GM12878 (cell line): Measurements from ENCODE around the gene REEP3. TPM values are rescaled to one million over a fixed set of nuclear protein-coding genes. Genes with fewer than 3 reads are reported as not detected.

Experiments used
- ATAC-seq: fragments of 200-7000 bp; cut with Tn5 transposase; 3 replicates; pipeline ENCODE4 v1.9.1; 2020; ENCODE audit warnings: mild to moderate bottlenecking, moderate library complexity
- BruUV-seq: library from RNA; stranded (reverse); fragments of 400-500 nt; replicated peaks from 2 replicates; lab custom pipeline; 2021; lab: Mats Ljungman, UMichigan
- CTCF ChIA-PET: fragments of 300-600 bp; sonication (Branson Sonifier 250); formaldehyde crosslinking; extraction: SDS; loops from one replicate; lab custom pipeline; 2021; ENCODE audit warnings: inconsistent platforms; lab: Yijun Ruan, JAX
- POLR2A ChIA-PET: fragments of 350-600 bp; formaldehyde crosslinking; extraction: SDS; loops from one replicate; lab custom pipeline; 2021; ENCODE audit warnings: inconsistent platforms; lab: Charles Lee
- RAD21 ChIA-PET: fragments of 300-600 bp; sonication (Branson Sonifier 250); formaldehyde crosslinking; loops from one replicate; lab custom pipeline; 2023; ENCODE audit warnings: antibody characterized with exemption; ENCODE audit not compliant: unreplicated experiment; lab: Charles Lee
- SMC1A ChIA-PET: fragments of 300-600 bp; sonication (Branson Sonifier 250); formaldehyde crosslinking; loops from one replicate; lab custom pipeline; 2023; ENCODE audit not compliant: unreplicated experiment, uncharacterized antibody; lab: Charles Lee
- DNase-seq: peaks from one replicate; pipeline ENCODE4 v3.0.0-alpha.2; 2011; ENCODE audit warnings: low read depth, low spot score
- FAIRE-seq: peaks from 3 replicates; lab custom pipeline; 2011; peaks lifted over from hg19 to GRCh38; lab: Jason Lieb, UNC
- H2AFZ ChIP-seq: 2 replicates; pipeline ENCODE4 v1.6.0; 2011; ENCODE audit warnings: low read depth, low read length, control low read depth; ENCODE audit not compliant: control insufficient read depth
- H3K27ac ChIP-seq: 2 replicates; pipeline ENCODE4 v1.5.1; 2011; ENCODE audit warnings: control low read depth; ENCODE audit not compliant: control insufficient read depth, insufficient read depth
- H3K27me3 ChIP-seq, 2 experiments: replicated peaks in 1 of 2; 2 replicates each; pipeline versions ENCODE4 v1.6.0 to v1.6.1; 2011; ENCODE audit warnings: low read length in 1 of 2; ENCODE audit not compliant: control insufficient read depth in 2 of 2, insufficient read depth in 2 of 2
- H3K36me3 ChIP-seq, 2 experiments: 2 replicates each; pipeline ENCODE4 v1.5.1; 2011; ENCODE audit warnings: low read length in 1 of 2; ENCODE audit not compliant: control insufficient read depth in 2 of 2, insufficient read depth in 2 of 2
- H3K4me1 ChIP-seq: 2 replicates; pipeline ENCODE4 v1.6.1; 2011; ENCODE audit warnings: mild to moderate bottlenecking, low read length, moderate library complexity, mixed read lengths; ENCODE audit not compliant: control insufficient read depth, insufficient read depth
- H3K4me2 ChIP-seq: 2 replicates; pipeline ENCODE4 v1.6.0; 2011; ENCODE audit warnings: control low read depth; ENCODE audit not compliant: control insufficient read depth, insufficient read depth
- H3K4me3 ChIP-seq: fragments of 200-600 bp; sonication (generic); 2 replicates; pipeline ENCODE4 v1.5.1; 2016
- H3K79me2 ChIP-seq: 2 replicates; pipeline ENCODE4 v1.6.0; 2011; ENCODE audit warnings: low read length; ENCODE audit not compliant: control insufficient read depth, insufficient read depth
- H3K9ac ChIP-seq: 2 replicates; pipeline ENCODE4 v1.8.0; 2011; ENCODE audit warnings: low read length, control low read depth, mixed read lengths; ENCODE audit not compliant: control insufficient read depth, insufficient read depth
- H3K9me3 ChIP-seq: replicated peaks from 3 replicates; pipeline ENCODE4 v1.5.1; 2011; ENCODE audit warnings: mild to moderate bottlenecking, low read length; ENCODE audit not compliant: control insufficient read depth, insufficient read depth
- H4K20me1 ChIP-seq: 2 replicates; pipeline ENCODE4 v1.6.0; 2011; ENCODE audit not compliant: control insufficient read depth, insufficient read depth
- BCL11A ChIP-seq: IDR thresholded peaks from 2 replicates; pipeline ENCODE4 v1.6.1; 2011; ENCODE audit warnings: low read depth, low read length
- BHLHE40 ChIP-seq, 2 experiments: fragments of 450-650 bp in 1 of 2; IDR thresholded peaks; 2 replicates each; pipeline ENCODE4 v1.6.1; 2011 to 2017; ENCODE audit warnings: low read depth in 2 of 2, borderline replicate concordance in 1 of 2, improper control_type of control experiment in 1 of 2, low read length in 1 of 2, mild to moderate bottlenecking in 1 of 2
- FOXM1 ChIP-seq: IDR thresholded peaks from 2 replicates; pipeline ENCODE4 v1.6.1; 2012; ENCODE audit warnings: low read depth, mild to moderate bottlenecking, inconsistent platforms, low read length, moderate library complexity
- GATAD2B ChIP-seq: fragments of 450-650 bp; conservative IDR thresholded peaks from 2 replicates; pipeline ENCODE4 v1.6.1; 2017; ENCODE audit warnings: low read depth, mild to moderate bottlenecking, moderate library complexity
- HDAC2 ChIP-seq: fragments of 200-600 bp; sonication (generic); IDR thresholded peaks from 2 replicates; pipeline ENCODE4 v1.6.1; 2017
- MEF2A ChIP-seq: IDR thresholded peaks from 2 replicates; pipeline ENCODE4 v1.6.1; 2011; ENCODE audit warnings: low read depth, mild to moderate bottlenecking, low read length, moderate library complexity; ENCODE audit not compliant: insufficient read depth
- NKRF ChIP-seq: fragments of 450-650 bp; conservative IDR thresholded peaks from 2 replicates; pipeline ENCODE4 v1.6.1; 2017; ENCODE audit warnings: mild to moderate bottlenecking, moderate library complexity
- NR2C2 ChIP-seq: IDR thresholded peaks from 2 replicates; pipeline ENCODE4 v1.6.1; 2011; ENCODE audit warnings: borderline replicate concordance, low read depth; ENCODE audit not compliant: control insufficient read depth, insufficient read length
- RBBP5 ChIP-seq: fragments of 200-600 bp; sonication (generic); conservative IDR thresholded peaks from 2 replicates; pipeline ENCODE4 v1.6.1; 2016
- SIN3A ChIP-seq: IDR thresholded peaks from 2 replicates; pipeline ENCODE4 v1.6.1; 2012; ENCODE audit warnings: low read depth, low read length, improper control_type of control experiment
- TARDBP ChIP-seq: IDR thresholded peaks from 2 replicates; pipeline ENCODE4 v1.6.1; 2016; ENCODE audit warnings: borderline replicate concordance
- TCF7 ChIP-seq: IDR thresholded peaks from 2 replicates; pipeline ENCODE4 v1.6.1; 2014; ENCODE audit warnings: antibody characterized with exemption, borderline replicate concordance
- ZSCAN29 ChIP-seq: fragments of 450-650 bp; IDR thresholded peaks from 2 replicates; pipeline ENCODE4 v1.6.1; 2017; ENCODE audit warnings: mild to moderate bottlenecking, moderate library complexity
- WGBS: methylation state at CpG from one replicate; pipeline ENCODE4 v1.1.6; 2016; ENCODE audit warnings: low lambda C conversion rate; ENCODE audit not compliant: insufficient replicate concordance, insufficient coverage; ENCODE audit errors: missing lambda C conversion rate; 5-methylcytosine and 5-hydroxymethylcytosine counted together
- in situ Hi-C: fragments of 300-500 bp; cut with MboI; formaldehyde crosslinking; loops from 9 replicates; pipeline ENCODE4 v1.14.3; 2018; ENCODE audit warnings: mixed read lengths
- intact Hi-C: fragments of 100-400 bp; cut with micrococcal nuclease; formaldehyde crosslinking; loops from one replicate; pipeline ENCODE4 v1.14.2; 2022; ENCODE audit not compliant: unreplicated experiment
- polyA plus RNA-seq, 11 experiments: library from polyadenylated mRNA; depleted of rRNA in 4 of 11; unstranded in 6 of 11; stranded (reverse) in 5 of 11; fragments of >200 nt; fragmentation: Nextera tagmentation in 4 of 11; fragmentation: Illumina TruSeq in 1 of 11; extraction: Ambion mirVana in 4 of 11; extraction: Trizol in 1 of 11; gene quantifications; 1 replicate in 1 of 11; 2 replicates in 10 of 11; pipeline versions ENCODE4 v1.2.1 to v1.2.3, GENCODE V29; 2011 to 2016; ENCODE audit warnings: inconsistent platforms in 2 of 11, missing spikeins in 2 of 11, low read depth in 1 of 11
- total RNA-seq, 4 experiments: library from RNA; depleted of rRNA in 3 of 4; stranded (reverse); fragments of >200 nt in 3 of 4; fragmentation: Illumina TruSeq in 1 of 4; extraction: Trizol in 1 of 4; gene quantifications; 2 replicates each; pipeline versions ENCODE4 v1.2.1 to v1.2.3, GENCODE V29; 2013 to 2021
- TF ChIP-seq, protein P1 (sequence below): fragments of 450-650 bp; IDR thresholded peaks from 2 replicates; pipeline ENCODE4 v1.6.1; 2017; ENCODE audit warnings: antibody characterized with exemption, mild to moderate bottlenecking, moderate library complexity

The REEP3 gene
- total and polyA plus RNA-seq, 10 of the 15 experiments (the other 5 are each of a cell fraction or from before 2014, with no cell fraction given) = 4.9 to 25.9 (median 16.2) TPM

DNA sequence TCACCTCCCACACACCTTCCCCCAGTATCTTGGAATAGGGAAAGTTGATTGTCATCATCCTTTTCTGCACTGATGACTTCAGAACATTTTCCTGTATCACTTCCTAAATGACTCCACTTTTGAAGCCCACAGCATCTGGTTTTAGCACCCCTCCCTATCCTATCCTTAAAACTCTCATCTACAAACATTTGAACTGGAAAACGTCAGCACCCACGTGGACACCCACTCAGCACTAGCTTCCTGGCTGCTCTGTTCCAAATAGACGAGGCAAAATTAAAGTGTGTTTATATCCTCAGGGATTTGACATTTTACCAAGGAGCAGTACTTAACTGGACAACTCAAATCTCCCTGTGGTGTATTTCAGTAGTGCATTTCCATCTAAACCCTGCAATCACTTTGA is 73.9 kb downstream of the REEP3 start:
- in situ Hi-C loops (no loop called here), intact Hi-C loops (no loop called here)
- no peak for FAIRE-seq
- Histone ChIP-seq H4K20me1 (no peaks in the 10 kb centered on the region), H3K9me3 (no peaks in the 10 kb centered on the region), H3K4me3 (no peak overlapping the region), H3K4me2 (no peak overlapping the region), H2AFZ (no peak overlapping the region), H3K4me1 (no peaks in the 10 kb centered on the region), H3K9ac (no peak overlapping the region), H3K27me3 (no peaks in the 10 kb centered on the region), H3K36me3 (peaks cover 0 to 4% of the 10 kb centered on the region in 2 experiments; a peak in 1 of 4 replicates), H3K79me2 (no peaks in the 10 kb centered on the region), H3K27ac (no peak overlapping the region)
- TF ChIP-seq SIN3A (no peak), MEF2A (no peak), HDAC2 (no peak), ZSCAN29 (no peak), BHLHE40 (IDR thresholded peaks at IDR 0.05; ENCODE audit: borderline replicate concordance in 1 of 2, low read depth in 2 of 2, low read length in 1 of 2) (no peak), BCL11A (no peak), GATAD2B (no peak), FOXM1 (no peak), NR2C2 (no peak), RBBP5 (no peak), NKRF (no peak), TARDBP (no peak), TCF7 (no peak)
- TF ChIP-seq, protein P1, sequence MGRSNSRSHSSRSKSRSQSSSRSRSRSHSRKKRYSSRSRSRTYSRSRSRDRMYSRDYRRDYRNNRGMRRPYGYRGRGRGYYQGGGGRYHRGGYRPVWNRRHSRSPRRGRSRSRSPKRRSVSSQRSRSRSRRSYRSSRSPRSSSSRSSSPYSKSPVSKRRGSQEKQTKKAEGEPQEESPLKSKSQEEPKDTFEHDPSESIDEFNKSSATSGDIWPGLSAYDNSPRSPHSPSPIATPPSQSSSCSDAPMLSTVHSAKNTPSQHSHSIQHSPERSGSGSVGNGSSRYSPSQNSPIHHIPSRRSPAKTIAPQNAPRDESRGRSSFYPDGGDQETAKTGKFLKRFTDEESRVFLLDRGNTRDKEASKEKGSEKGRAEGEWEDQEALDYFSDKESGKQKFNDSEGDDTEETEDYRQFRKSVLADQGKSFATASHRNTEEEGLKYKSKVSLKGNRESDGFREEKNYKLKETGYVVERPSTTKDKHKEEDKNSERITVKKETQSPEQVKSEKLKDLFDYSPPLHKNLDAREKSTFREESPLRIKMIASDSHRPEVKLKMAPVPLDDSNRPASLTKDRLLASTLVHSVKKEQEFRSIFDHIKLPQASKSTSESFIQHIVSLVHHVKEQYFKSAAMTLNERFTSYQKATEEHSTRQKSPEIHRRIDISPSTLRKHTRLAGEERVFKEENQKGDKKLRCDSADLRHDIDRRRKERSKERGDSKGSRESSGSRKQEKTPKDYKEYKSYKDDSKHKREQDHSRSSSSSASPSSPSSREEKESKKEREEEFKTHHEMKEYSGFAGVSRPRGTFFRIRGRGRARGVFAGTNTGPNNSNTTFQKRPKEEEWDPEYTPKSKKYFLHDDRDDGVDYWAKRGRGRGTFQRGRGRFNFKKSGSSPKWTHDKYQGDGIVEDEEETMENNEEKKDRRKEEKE = no peak
- no peak for DNase-seq
- no TSS peak for BruUV-seq
- SMC1A ChIA-PET = interaction anchor here (0.7 to 1.1 kb wide), 4 partner anchors 8 to 333 kb away, joined by 3 read pairs; no protein-coding TSS in a partner anchor
- WGBS = 70% methylated on average over 3 of the region's 3 CpGs
- RAD21 ChIA-PET = no interaction called here
- POLR2A ChIA-PET = no interaction called here
- CTCF ChIA-PET = no interaction called here
- no peak for ATAC-seq
